Measurements from ENCODE around the gene LRRC4C. TPM values are rescaled to one million over a fixed set of nuclear protein-coding genes. Genes with fewer than 3 reads are reported as not detected.

The LRRC4C gene
- polyA plus RNA-seq, 1 of the 3 experiments (the other 2 are of a cell fraction), result 0.16 TPM

DNA sequence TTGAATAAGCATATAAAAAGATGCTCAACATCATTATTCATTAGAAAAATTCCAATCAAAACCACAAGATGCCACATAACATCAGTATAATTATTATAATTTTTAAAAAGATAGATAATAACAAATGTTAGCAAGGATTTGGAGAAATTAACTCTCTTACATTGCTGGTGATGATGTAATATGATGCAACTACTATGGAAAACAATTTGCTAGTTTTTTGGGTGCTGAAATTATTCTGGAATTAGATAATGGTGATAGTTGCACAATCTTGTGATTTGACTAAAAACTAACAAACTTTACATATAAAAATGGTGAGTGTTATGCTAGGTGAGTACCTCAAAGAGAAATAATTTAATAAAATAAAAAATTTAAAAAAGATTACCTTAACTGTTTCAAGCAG lies 412.2 kb downstream of the LRRC4C start:
- no peaks in the 10 kb centered on the region for H4K20me1 ChIP-seq (ENCODE audit: insufficient read depth)
- H3K27ac ChIP-seq (ENCODE audit: low read depth in 2 of 2, low read length in 1 of 2), result no peak overlapping the region
- H3K27me3 ChIP-seq (ENCODE audit: insufficient read depth), result no peaks in the 10 kb centered on the region
- ChIA-PET POLR2A (no interaction called here), CTCF (no interaction called here)
- H3K9me2 ChIP-seq, result no peaks in the 10 kb centered on the region
- TF ChIP-seq NRF1 (IDR thresholded peaks at IDR 0.05; ENCODE audit: low read depth, low read length), result no peak
- TF ChIP-seq TEAD4 (IDR thresholded peaks at IDR 0.05; ENCODE audit: borderline replicate concordance, insufficient read depth), result no peak
- no peak for TF ChIP-seq SIN3A (IDR thresholded peaks at IDR 0.05; ENCODE audit: borderline replicate concordance, low read depth, low read length)
- TF ChIP-seq, protein P1, sequence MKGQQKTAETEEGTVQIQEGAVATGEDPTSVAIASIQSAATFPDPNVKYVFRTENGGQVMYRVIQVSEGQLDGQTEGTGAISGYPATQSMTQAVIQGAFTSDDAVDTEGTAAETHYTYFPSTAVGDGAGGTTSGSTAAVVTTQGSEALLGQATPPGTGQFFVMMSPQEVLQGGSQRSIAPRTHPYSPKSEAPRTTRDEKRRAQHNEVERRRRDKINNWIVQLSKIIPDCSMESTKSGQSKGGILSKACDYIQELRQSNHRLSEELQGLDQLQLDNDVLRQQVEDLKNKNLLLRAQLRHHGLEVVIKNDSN (IDR thresholded peaks at IDR 0.05; ENCODE audit: borderline replicate concordance, low read depth), result no peak
- no peaks in the 10 kb centered on the region for H3K36me3 ChIP-seq (replicated peaks in 1 of 2; ENCODE audit: control insufficient read depth in 1 of 2, insufficient read depth in 2 of 2, low read length in 1 of 2)
- no peak overlapping the region for H3K9ac ChIP-seq
- no peaks in the 10 kb centered on the region for H3F3A ChIP-seq (replicated peaks; ENCODE audit: insufficient read depth)
- H3K4me2 ChIP-seq, result no peak overlapping the region
- no peak overlapping the region for H2AFZ ChIP-seq (ENCODE audit: low read depth)
- no peak for DNase-seq
- H3K4me3 ChIP-seq (ENCODE audit: low read depth in 2 of 2, low read length in 1 of 2), result no peak overlapping the region
- no peaks in the 10 kb centered on the region for H3K9me3 ChIP-seq
- H3K79me2 ChIP-seq (ENCODE audit: insufficient read depth), result no peaks in the 10 kb centered on the region
- no peaks in the 10 kb centered on the region for H3K4me1 ChIP-seq (ENCODE audit: control insufficient read depth in 1 of 2, insufficient read depth in 2 of 2, low read depth in 1 of 2, low read length in 1 of 2)

DNA sequence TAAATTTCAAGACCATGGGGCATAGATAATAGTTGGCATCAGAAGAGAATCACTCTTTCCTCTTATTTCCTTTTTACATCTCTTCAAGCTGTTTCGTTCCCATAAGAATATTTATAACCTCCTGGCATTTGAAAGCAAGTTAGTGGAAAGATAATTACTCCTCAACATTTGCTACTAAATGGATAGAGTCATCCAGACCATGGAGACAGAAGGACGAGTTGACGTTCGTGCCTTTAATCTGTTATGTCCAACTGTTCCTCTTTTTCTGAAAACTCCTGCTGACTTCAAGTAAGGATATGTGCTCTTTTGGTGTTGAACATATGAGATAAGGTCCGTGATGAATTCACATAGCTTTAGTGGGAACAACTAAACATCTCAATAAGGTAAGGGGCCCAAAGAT lies 414.2 kb downstream of the LRRC4C start:
- Histone ChIP-seq H3K9me3 (no peaks in the 10 kb centered on the region), H3K27ac (ENCODE audit: low read depth in 2 of 2, low read length in 1 of 2) (no peak overlapping the region), H3K79me2 (ENCODE audit: insufficient read depth) (no peaks in the 10 kb centered on the region), H3F3A (replicated peaks; ENCODE audit: insufficient read depth) (no peaks in the 10 kb centered on the region), H3K27me3 (ENCODE audit: insufficient read depth) (no peaks in the 10 kb centered on the region), H3K9ac (no peak overlapping the region), H2AFZ (ENCODE audit: low read depth) (no peak overlapping the region), H3K36me3 (replicated peaks in 1 of 2; ENCODE audit: control insufficient read depth in 1 of 2, insufficient read depth in 2 of 2, low read length in 1 of 2) (no peaks in the 10 kb centered on the region), H4K20me1 (ENCODE audit: insufficient read depth) (no peaks in the 10 kb centered on the region), H3K4me2 (no peak overlapping the region), H3K4me3 (ENCODE audit: low read depth in 2 of 2, low read length in 1 of 2) (no peak overlapping the region), H3K4me1 (ENCODE audit: control insufficient read depth in 1 of 2, insufficient read depth in 2 of 2, low read depth in 1 of 2, low read length in 1 of 2) (no peaks in the 10 kb centered on the region), H3K9me2 (no peaks in the 10 kb centered on the region)
- WGBS (ENCODE audit: low lambda C conversion rate), result 6% methylated on average over 5 of the region's 5 CpGs
- TF ChIP-seq GATA2 (CRISPR knock-in tag; IDR thresholded peaks at IDR 0.05), result no peak
- TF ChIP-seq, protein P2, sequence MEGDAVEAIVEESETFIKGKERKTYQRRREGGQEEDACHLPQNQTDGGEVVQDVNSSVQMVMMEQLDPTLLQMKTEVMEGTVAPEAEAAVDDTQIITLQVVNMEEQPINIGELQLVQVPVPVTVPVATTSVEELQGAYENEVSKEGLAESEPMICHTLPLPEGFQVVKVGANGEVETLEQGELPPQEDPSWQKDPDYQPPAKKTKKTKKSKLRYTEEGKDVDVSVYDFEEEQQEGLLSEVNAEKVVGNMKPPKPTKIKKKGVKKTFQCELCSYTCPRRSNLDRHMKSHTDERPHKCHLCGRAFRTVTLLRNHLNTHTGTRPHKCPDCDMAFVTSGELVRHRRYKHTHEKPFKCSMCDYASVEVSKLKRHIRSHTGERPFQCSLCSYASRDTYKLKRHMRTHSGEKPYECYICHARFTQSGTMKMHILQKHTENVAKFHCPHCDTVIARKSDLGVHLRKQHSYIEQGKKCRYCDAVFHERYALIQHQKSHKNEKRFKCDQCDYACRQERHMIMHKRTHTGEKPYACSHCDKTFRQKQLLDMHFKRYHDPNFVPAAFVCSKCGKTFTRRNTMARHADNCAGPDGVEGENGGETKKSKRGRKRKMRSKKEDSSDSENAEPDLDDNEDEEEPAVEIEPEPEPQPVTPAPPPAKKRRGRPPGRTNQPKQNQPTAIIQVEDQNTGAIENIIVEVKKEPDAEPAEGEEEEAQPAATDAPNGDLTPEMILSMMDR (IDR thresholded peaks at IDR 0.05), result no peak
- TF ChIP-seq, protein P3, sequence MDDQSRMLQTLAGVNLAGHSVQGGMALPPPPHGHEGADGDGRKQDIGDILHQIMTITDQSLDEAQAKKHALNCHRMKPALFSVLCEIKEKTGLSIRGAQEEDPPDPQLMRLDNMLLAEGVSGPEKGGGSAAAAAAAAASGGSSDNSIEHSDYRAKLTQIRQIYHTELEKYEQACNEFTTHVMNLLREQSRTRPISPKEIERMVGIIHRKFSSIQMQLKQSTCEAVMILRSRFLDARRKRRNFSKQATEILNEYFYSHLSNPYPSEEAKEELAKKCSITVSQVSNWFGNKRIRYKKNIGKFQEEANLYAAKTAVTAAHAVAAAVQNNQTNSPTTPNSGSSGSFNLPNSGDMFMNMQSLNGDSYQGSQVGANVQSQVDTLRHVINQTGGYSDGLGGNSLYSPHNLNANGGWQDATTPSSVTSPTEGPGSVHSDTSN (IDR thresholded peaks at IDR 0.05), result no peak
- CTCF ChIA-PET, result interaction anchor here (1.1 kb wide), 1 partner anchor 10 kb away, joined by 3 read pairs; no protein-coding TSS in a partner anchor
- DNase-seq, result no peak
- POLR2A ChIA-PET, result no interaction called here

DNA sequence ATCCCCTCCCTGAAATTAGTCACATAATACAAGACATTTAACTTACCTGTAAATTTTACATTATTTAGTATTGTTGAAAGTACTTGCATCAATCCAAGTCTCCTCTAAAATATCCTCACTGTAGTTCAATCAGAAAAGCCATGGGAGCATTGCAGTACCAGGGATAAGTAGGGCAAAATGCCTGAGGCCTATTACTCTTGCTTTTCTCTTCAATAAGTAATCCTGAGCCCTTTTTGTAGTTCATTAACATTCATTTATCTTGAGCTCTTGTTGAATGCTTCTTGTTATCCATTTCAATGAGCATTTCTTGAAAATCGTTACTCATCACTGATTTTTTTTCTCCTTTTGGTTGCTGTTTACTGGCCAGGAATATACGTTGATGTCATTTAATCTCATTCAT lies 414.7 kb downstream of the LRRC4C start:
- H3K9me3 ChIP-seq, result no peaks in the 10 kb centered on the region
- CTCF ChIA-PET, result interaction anchor here (1.1 kb wide), 1 partner anchor 11 kb away, joined by 3 read pairs; no protein-coding TSS in a partner anchor
- no peak overlapping the region for H3K9ac ChIP-seq
- H3K4me1 ChIP-seq (ENCODE audit: control insufficient read depth in 1 of 2, insufficient read depth in 2 of 2, low read depth in 1 of 2, low read length in 1 of 2), result no peaks in the 10 kb centered on the region
- H2AFZ ChIP-seq (ENCODE audit: low read depth), result no peak overlapping the region
- H3K27me3 ChIP-seq (ENCODE audit: insufficient read depth), result no peaks in the 10 kb centered on the region
- no peaks in the 10 kb centered on the region for H3K9me2 ChIP-seq
- H3K36me3 ChIP-seq (replicated peaks in 1 of 2; ENCODE audit: control insufficient read depth in 1 of 2, insufficient read depth in 2 of 2, low read length in 1 of 2), result no peaks in the 10 kb centered on the region
- TF ChIP-seq TAF1 (IDR thresholded peaks at IDR 0.05; ENCODE audit: borderline replicate concordance, low read depth, low read length) (no peak), GATA2 (CRISPR knock-in tag; IDR thresholded peaks at IDR 0.05) (no peak), RXRA (IDR thresholded peaks at IDR 0.05; ENCODE audit: borderline replicate concordance, low read depth) (no peak), SMC3 (IDR thresholded peaks at IDR 0.05; ENCODE audit: low read depth, low read length) (no peak), TEAD4 (IDR thresholded peaks at IDR 0.05; ENCODE audit: borderline replicate concordance, insufficient read depth) (no peak), MXI1 (IDR thresholded peaks at IDR 0.05; ENCODE audit: low read depth, low read length) (no peak), JUND (IDR thresholded peaks at IDR 0.05) (no peak), FOXM1 (IDR thresholded peaks at IDR 0.05; ENCODE audit: low read depth) (no peak)
- TF ChIP-seq, protein P3 (IDR thresholded peaks at IDR 0.05), result no peak
- TF ChIP-seq, protein P4, sequence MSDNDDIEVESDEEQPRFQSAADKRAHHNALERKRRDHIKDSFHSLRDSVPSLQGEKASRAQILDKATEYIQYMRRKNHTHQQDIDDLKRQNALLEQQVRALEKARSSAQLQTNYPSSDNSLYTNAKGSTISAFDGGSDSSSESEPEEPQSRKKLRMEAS (IDR thresholded peaks at IDR 0.05; ENCODE audit: low read depth), result no peak
- WGBS (ENCODE audit: low lambda C conversion rate), result 1% methylated on average over 2 of the region's 2 CpGs
- no peak overlapping the region for H3K4me3 ChIP-seq (ENCODE audit: low read depth in 2 of 2, low read length in 1 of 2)
- H3K79me2 ChIP-seq (ENCODE audit: insufficient read depth), result no peaks in the 10 kb centered on the region
- no peaks in the 10 kb centered on the region for H4K20me1 ChIP-seq (ENCODE audit: insufficient read depth)
- no peaks in the 10 kb centered on the region for H3F3A ChIP-seq (replicated peaks; ENCODE audit: insufficient read depth)
- H3K27ac ChIP-seq (ENCODE audit: low read depth in 2 of 2, low read length in 1 of 2), result no peak overlapping the region
- POLR2A ChIA-PET, result no interaction called here
- no peak for DNase-seq
- H3K4me2 ChIP-seq, result no peak overlapping the region

All from SK-N-SH (cell line).